ENCODE data around the gene LCN6. TPM values are rescaled to one million over a fixed set of nuclear protein-coding genes. Genes with fewer than 3 reads are reported as not detected.

LCN6 gene
- total and polyA plus RNA-seq, 2 of the 13 experiments (the other 11 are each of a cell fraction or from before 2014, with no cell fraction given) = not detected

- FAIRE-seq = no peak
- H3K4me1 ChIP-seq (ENCODE audit: insufficient read depth, low read length) = peaks cover 12% of the 10 kb centered on the region; the same call in 1 of the 2 replicates
- no peak overlapping the region for H3K4me2 ChIP-seq (ENCODE audit: low read depth, low read length)
- CTCF ChIA-PET (ENCODE audit: low intra/inter-chr PET ratio, low total read pairs) = no interaction called here
- peaks cover 15 to 55% of the 10 kb centered on the region in 2 experiments; a peak in 4 of 5 replicates for H3K27me3 ChIP-seq (ENCODE audit: control insufficient read depth in 1 of 2, insufficient read depth in 2 of 2, low read length in 2 of 2)
- H3K36me3 ChIP-seq (replicated peaks in 1 of 2; ENCODE audit: control insufficient read depth in 1 of 2, insufficient read depth in 2 of 2, low read length in 2 of 2) = no peaks in the 10 kb centered on the region
- peaks cover 15% of the 10 kb centered on the region for H3K9me3 ChIP-seq (ENCODE audit: low read length)
- H3K79me2 ChIP-seq (ENCODE audit: insufficient read depth, low read length) = no peaks in the 10 kb centered on the region
- intact Hi-C loops (cut with micrococcal nuclease; ENCODE audit: unreplicated experiment) = no loop called here
- DNase-seq (ENCODE audit: low spot score) = no peak
- in situ Hi-C loops (cut with HindIII; ENCODE audit: extremely low pct_ligation_motif_present, low pct_unique_long_range_greater_than_20kb) = no loop called here
- 0% methylated on average over 1 of the region's 1 CpG for WGBS (ENCODE audit: low lambda C conversion rate)
- H2AFZ ChIP-seq (ENCODE audit: low read length) = no peak overlapping the region
- H3K27ac ChIP-seq (ENCODE audit: extremely low read length, insufficient read depth, low read length) = no peak overlapping the region
- no peak overlapping the region for H3K4me3 ChIP-seq (replicated peaks in 1 of 3; ENCODE audit: insufficient read depth in 1 of 3, low read depth in 2 of 3, low read length in 3 of 3)
- BruUV-seq (replicated peaks) = no TSS peak
- H3K9ac ChIP-seq (ENCODE audit: insufficient read depth, low read depth, low read length) = no peak overlapping the region
- POLR2A ChIA-PET = no interaction called here
- TF ChIP-seq STAG1 (CRISPR knock-in tag; IDR thresholded peaks at IDR 0.05) (no peak), AGO2 (optimal IDR thresholded peaks at IDR 0.05; ENCODE audit: low read depth, low read length) (no peak), RARG (CRISPR knock-in tag; IDR thresholded peaks at IDR 0.05; ENCODE audit: low read depth) (no peak), ZFP90 (CRISPR knock-in tag; IDR thresholded peaks at IDR 0.05; ENCODE audit: borderline replicate concordance) (no peak), MED1 (CRISPR knock-in tag; IDR thresholded peaks at IDR 0.05) (no peak), SYNCRIP (IDR thresholded peaks at IDR 0.05; ENCODE audit: insufficient read depth, low read depth, low read length) (no peak), ZSCAN30 (CRISPR knock-in tag; IDR thresholded peaks at IDR 0.05) (no peak), SRSF4 (IDR thresholded peaks at IDR 0.05; ENCODE audit: low read depth, low read length, poor library complexity, severe bottlenecking) (no peak)
- H4K20me1 ChIP-seq (ENCODE audit: insufficient read depth, low read length) = no peaks in the 10 kb centered on the region
- no peak for ATAC-seq
Observed at GRCh38 chr9:136751244-136751643, 2.9 kb upstream of the LCN6 start.

- no peak for ATAC-seq
- H3K4me1 ChIP-seq (ENCODE audit: insufficient read depth, low read length) = peaks cover 12% of the 10 kb centered on the region; the same call in 1 of the 2 replicates
- no TSS peak for BruUV-seq (replicated peaks)
- intact Hi-C loops (cut with micrococcal nuclease; ENCODE audit: unreplicated experiment) (no loop called here), in situ Hi-C loops (cut with HindIII; ENCODE audit: extremely low pct_ligation_motif_present, low pct_unique_long_range_greater_than_20kb) (no loop called here)
- ChIA-PET POLR2A (interaction anchor here (0.9 kb wide), 1 partner anchor 22 kb away, joined by 3 read pairs; no protein-coding TSS in a partner anchor), CTCF (ENCODE audit: low intra/inter-chr PET ratio, low total read pairs) (no interaction called here)
- no peak overlapping the region for H3K9ac ChIP-seq (ENCODE audit: insufficient read depth, low read depth, low read length)
- no peak overlapping the region for H3K4me3 ChIP-seq (replicated peaks in 1 of 3; ENCODE audit: insufficient read depth in 1 of 3, low read depth in 2 of 3, low read length in 3 of 3)
- H3K79me2 ChIP-seq (ENCODE audit: insufficient read depth, low read length) = no peaks in the 10 kb centered on the region
- H3K36me3 ChIP-seq (replicated peaks in 1 of 2; ENCODE audit: control insufficient read depth in 1 of 2, insufficient read depth in 2 of 2, low read length in 2 of 2) = no peaks in the 10 kb centered on the region
- FAIRE-seq = no peak
- H3K27ac ChIP-seq (ENCODE audit: extremely low read length, insufficient read depth, low read length) = no peak overlapping the region
- peaks cover 15% of the 10 kb centered on the region for H3K9me3 ChIP-seq (ENCODE audit: low read length)
- no peak overlapping the region for H3K4me2 ChIP-seq (ENCODE audit: low read depth, low read length)
- no peak for DNase-seq (ENCODE audit: low spot score)
- no peak overlapping the region for H2AFZ ChIP-seq (ENCODE audit: low read length)
- no peaks in the 10 kb centered on the region for H4K20me1 ChIP-seq (ENCODE audit: insufficient read depth, low read length)
- WGBS (ENCODE audit: low lambda C conversion rate) = 30% methylated on average over 2 of the region's 2 CpGs
- peaks cover 18 to 60% of the 10 kb centered on the region in 2 experiments; a peak in 4 of 5 replicates for H3K27me3 ChIP-seq (ENCODE audit: control insufficient read depth in 1 of 2, insufficient read depth in 2 of 2, low read length in 2 of 2)
- TF ChIP-seq ZNF44 (CRISPR knock-in tag; IDR thresholded peaks at IDR 0.05) = no peak
- no peak for TF ChIP-seq ZNF451 (CRISPR knock-in tag; IDR thresholded peaks at IDR 0.05)
- no peak for TF ChIP-seq HOXA9 (CRISPR knock-in tag; IDR thresholded peaks at IDR 0.05; ENCODE audit: borderline replicate concordance)
- TF ChIP-seq ATF2 (CRISPR knock-in tag; IDR thresholded peaks at IDR 0.05) = no peak
- no peak for TF ChIP-seq ZNF704 (CRISPR knock-in tag; IDR thresholded peaks at IDR 0.05; ENCODE audit: borderline replicate concordance)
- TF ChIP-seq KLF15 (CRISPR knock-in tag; IDR thresholded peaks at IDR 0.05; ENCODE audit: borderline replicate concordance) = no peak
- no peak for TF ChIP-seq ZFAT (CRISPR knock-in tag; conservative IDR thresholded peaks at IDR 0.05)
- TF ChIP-seq ARNT2 (CRISPR knock-in tag; IDR thresholded peaks at IDR 0.05; ENCODE audit: low read depth) = no peak
- no peak for TF ChIP-seq ZNF772 (CRISPR knock-in tag; IDR thresholded peaks at IDR 0.05)
Observed at GRCh38 chr9:136750526-136750925, 2.2 kb upstream of the LCN6 start.
